GM19395 (cell line): ENCODE measurements around the gene MKS1.

Source experiments
- ATAC-seq: cut with Tn5 transposase; IDR thresholded peaks from one replicate; pipeline ENCODE4 v1.9.1; 2021; ENCODE audit warnings: mild to moderate bottlenecking, moderate library complexity; ENCODE audit not compliant: unreplicated experiment

The MKS1 gene

GRCh38 chr17:58204796-58205195 lies 14.3 kb downstream of the MKS1 start:
- ATAC-seq = no peak

- no peak for ATAC-seq
Observed at GRCh38 chr17:58202859-58203258, 16.2 kb downstream of the MKS1 start.

GRCh38 chr17:58200024-58200633 lies 18.9 kb downstream of the MKS1 start:
- ATAC-seq = no peak

GRCh38 chr17:58196610-58197009 lies 22.4 kb downstream of the MKS1 start:
- ATAC-seq = no peak

GRCh38 chr17:58195518-58196123 lies 23.4 kb downstream of the MKS1 start:
- no peak for ATAC-seq

- no peak for ATAC-seq
Observed at GRCh38 chr17:58193641-58194255, 25.3 kb downstream of the MKS1 start.

GRCh38 chr17:58192612-58193011 lies 26.4 kb downstream of the MKS1 start, which contains the start of gene EPX:
EPX (plus strand) TSS chr17:58192726; CDS start chr17:58192847, 121 bp downstream.
- no peak for ATAC-seq

GRCh38 chr17:58191241-58191896 lies 27.7 kb downstream of the MKS1 start:
- ATAC-seq = no peak

GRCh38 chr17:58189436-58190146 lies 29.5 kb downstream of the MKS1 start:
- ATAC-seq = no peak

- ATAC-seq = no peak
Observed at GRCh38 chr17:58187675-58188074, 31.4 kb downstream of the MKS1 start.

- no peak for ATAC-seq
Observed at GRCh38 chr17:58187063-58187462, 32.0 kb downstream of the MKS1 start.

GRCh38 chr17:58186591-58186990 lies 32.5 kb downstream of the MKS1 start:
- ATAC-seq = no peak

- no peak for ATAC-seq
Observed at GRCh38 chr17:58184986-58185761, 33.9 kb downstream of the MKS1 start.

- no peak for ATAC-seq
Observed at GRCh38 chr17:58184308-58184985, 34.6 kb downstream of the MKS1 start.

- no peak for ATAC-seq
Observed at GRCh38 chr17:58183514-58183913, 35.5 kb downstream of the MKS1 start.

- no peak for ATAC-seq
Observed at GRCh38 chr17:58181796-58182195, 37.3 kb downstream of the MKS1 start.

GRCh38 chr17:58176200-58176599 lies 42.9 kb downstream of the MKS1 start:
- no peak for ATAC-seq

GRCh38 chr17:58174871-58175270 lies 44.2 kb downstream of the MKS1 start:
- ATAC-seq = no peak

- ATAC-seq = no peak
Observed at GRCh38 chr17:58172369-58173071, 46.5 kb downstream of the MKS1 start.
